ENCODE data around the gene TMEM150C.
"Not testable (repeated sequence)": the region's sequence is repeated elsewhere in the genome, so short reads cannot be mapped to it uniquely, and the experiment has no call there.

The TMEM150C gene

GRCh38 chr4:82515705-82516104 is 46.1 kb downstream of the TMEM150C start:
- DNase-seq (ENCODE audit: low spot score) = peak; percentile 25

GRCh38 chr4:82513382-82513781 is 48.4 kb downstream of the TMEM150C start:
- no peak for DNase-seq (ENCODE audit: low spot score)

- DNase-seq (ENCODE audit: low spot score) = no peak
Observed at GRCh38 chr4:82510216-82510615, 51.6 kb downstream of the TMEM150C start.

GRCh38 chr4:82508806-82509428 is 52.9 kb downstream of the TMEM150C start:
- no peak for DNase-seq (ENCODE audit: low spot score)

GRCh38 chr4:82508011-82508410 is 53.8 kb downstream of the TMEM150C start:
- DNase-seq (ENCODE audit: low spot score) = no peak

- no peak for DNase-seq (ENCODE audit: low spot score)
Observed at GRCh38 chr4:82501154-82501442, 60.7 kb downstream of the TMEM150C start.

GRCh38 chr4:82500435-82501153 is 61.2 kb downstream of the TMEM150C start:
- peak; percentile 58 for DNase-seq (ENCODE audit: low spot score)

- peak; percentile 21 for DNase-seq (ENCODE audit: low spot score)
Observed at GRCh38 chr4:82499738-82500434, 61.9 kb downstream of the TMEM150C start.

- no peak for DNase-seq (ENCODE audit: low spot score)
Observed at GRCh38 chr4:82496349-82496748, 65.4 kb downstream of the TMEM150C start.

GRCh38 chr4:82495666-82496065 is 66.1 kb downstream of the TMEM150C start:
- DNase-seq (ENCODE audit: low spot score) = no peak

GRCh38 chr4:82493721-82494425 is 67.9 kb downstream of the TMEM150C start:
- peak; percentile 31 for DNase-seq (ENCODE audit: low spot score)

- no peak for DNase-seq (ENCODE audit: low spot score)
Observed at GRCh38 chr4:82491251-82491960, 70.4 kb downstream of the TMEM150C start.

- no peak for DNase-seq (ENCODE audit: low spot score)
Observed at GRCh38 chr4:82489987-82490386, 71.8 kb downstream of the TMEM150C start.

- DNase-seq (ENCODE audit: low spot score) = no peak
Observed at GRCh38 chr4:82489076-82489475, 72.7 kb downstream of the TMEM150C start.

- no peak for DNase-seq (ENCODE audit: low spot score)
Observed at GRCh38 chr4:82484996-82485783, 76.6 kb downstream of the TMEM150C start.

- DNase-seq (ENCODE audit: low spot score) = no peak
Observed at GRCh38 chr4:82482387-82482786, 79.4 kb downstream of the TMEM150C start.

- DNase-seq (ENCODE audit: low spot score) = peak; percentile 12
Observed at GRCh38 chr4:82481506-82481840, 80.3 kb downstream of the TMEM150C start.

- no peak for DNase-seq (ENCODE audit: low spot score)
Observed at GRCh38 chr4:82480771-82481505, 80.8 kb downstream of the TMEM150C start.

GRCh38 chr4:82479562-82479961 is 82.2 kb downstream of the TMEM150C start:
- no peak for DNase-seq (ENCODE audit: low spot score)

GRCh38 chr4:82477469-82477868 is 84.3 kb downstream of the TMEM150C start:
- DNase-seq (ENCODE audit: low spot score) = not testable (repeated sequence)

- DNase-seq (ENCODE audit: low spot score) = not testable (repeated sequence)
Observed at GRCh38 chr4:82475931-82476330, 85.9 kb downstream of the TMEM150C start.
